ENCODE results near the gene RHBG.
"Not testable (repeated sequence)": the region's sequence is repeated elsewhere in the genome, so short reads cannot be mapped to it uniquely, and the experiment has no call there.

RHBG gene, protein sequence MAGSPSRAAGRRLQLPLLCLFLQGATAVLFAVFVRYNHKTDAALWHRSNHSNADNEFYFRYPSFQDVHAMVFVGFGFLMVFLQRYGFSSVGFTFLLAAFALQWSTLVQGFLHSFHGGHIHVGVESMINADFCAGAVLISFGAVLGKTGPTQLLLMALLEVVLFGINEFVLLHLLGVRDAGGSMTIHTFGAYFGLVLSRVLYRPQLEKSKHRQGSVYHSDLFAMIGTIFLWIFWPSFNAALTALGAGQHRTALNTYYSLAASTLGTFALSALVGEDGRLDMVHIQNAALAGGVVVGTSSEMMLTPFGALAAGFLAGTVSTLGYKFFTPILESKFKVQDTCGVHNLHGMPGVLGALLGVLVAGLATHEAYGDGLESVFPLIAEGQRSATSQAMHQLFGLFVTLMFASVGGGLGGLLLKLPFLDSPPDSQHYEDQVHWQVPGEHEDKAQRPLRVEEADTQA

DNA sequence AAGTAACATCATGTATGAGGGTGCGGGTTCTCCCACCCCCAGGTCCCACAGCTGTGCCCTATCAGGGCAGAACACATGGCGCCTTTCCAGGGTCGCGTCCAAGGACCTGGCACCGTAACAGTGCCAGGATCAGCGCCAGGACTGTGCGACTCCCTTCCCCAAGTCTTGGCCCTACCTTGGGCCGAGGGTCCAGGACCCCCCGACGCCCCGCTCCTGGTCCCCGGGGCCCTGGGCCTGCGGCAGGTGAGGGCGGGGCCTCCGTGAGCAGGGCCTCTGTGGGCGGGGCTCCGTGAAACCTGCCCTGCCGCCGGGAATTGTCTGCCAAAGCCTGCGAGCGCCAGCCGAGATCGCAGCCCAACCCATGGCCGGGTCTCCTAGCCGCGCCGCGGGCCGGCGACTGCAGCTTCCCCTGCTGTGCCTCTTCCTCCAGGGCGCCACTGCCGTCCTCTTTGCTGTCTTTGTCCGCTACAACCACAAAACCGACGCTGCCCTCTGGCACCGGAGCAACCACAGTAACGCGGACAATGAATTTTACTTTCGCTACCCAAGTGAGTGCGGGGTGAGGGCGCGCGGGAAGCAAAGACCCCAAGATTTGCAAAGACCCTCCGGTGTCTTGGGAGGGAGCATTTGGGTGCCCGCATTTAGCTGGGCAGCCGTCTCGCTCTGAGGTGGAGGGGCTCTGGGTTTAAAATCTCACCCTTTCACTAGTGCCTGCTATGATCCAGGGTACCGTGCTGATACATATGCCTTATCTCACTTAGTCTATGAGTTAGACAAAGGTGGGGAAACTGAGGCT, at the start of gene RHBG:
Gene RHBG, plus strand, starts transcription at position 323 of the 796 bp plus-strand sequence. Its CDS starts 39 bp downstream, at position 362.
- H3K27me3 ChIP-seq (ENCODE audit: low read depth, low read length), result peaks cover 10% of the 10 kb centered on the region
- no peak within 1 kb of the TSS for H3K27ac ChIP-seq (ENCODE audit: low read length)
- H3K4me1 ChIP-seq (ENCODE audit: control insufficient read depth in 1 of 2, insufficient read depth in 2 of 2, low read length in 2 of 2), result peaks cover 0 to 9% of the 10 kb centered on the region in 2 donors
- H3K4me3 ChIP-seq (ENCODE audit: low read depth in 1 of 2, low read length in 2 of 2), result peak within 1 kb of the TSS; percentile 46 to 49
- H3K9me3 ChIP-seq (ENCODE audit: control insufficient read depth in 1 of 2, low read length in 2 of 2), result no peaks in the 10 kb centered on the region
- no peaks in the 10 kb centered on the region for H3K36me3 ChIP-seq (ENCODE audit: control insufficient read depth in 1 of 2, insufficient read depth in 2 of 2, low read length in 2 of 2)

DNA sequence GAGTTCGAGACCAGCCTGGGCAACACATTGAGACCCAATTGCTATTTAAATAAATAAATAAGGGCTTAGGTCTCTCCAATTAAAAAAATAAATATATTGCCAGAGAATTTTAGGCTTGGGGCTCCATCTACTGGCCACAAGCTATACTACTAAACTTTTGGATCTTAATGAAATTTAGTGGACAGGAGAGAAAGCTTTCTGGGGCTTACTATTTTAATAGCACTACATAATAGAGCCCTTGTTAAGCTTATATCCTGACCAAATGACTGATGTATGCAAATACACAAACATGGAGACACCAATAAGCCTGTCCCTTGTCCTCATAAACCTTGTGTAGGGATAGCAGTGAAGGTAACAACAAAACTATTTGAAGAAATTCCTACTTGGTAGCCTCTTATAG, 49.3 kb upstream of the RHBG start:
- peaks cover 50 to 88% of the 10 kb centered on the region in 2 donors for H3K36me3 ChIP-seq (ENCODE audit: control insufficient read depth in 1 of 2, insufficient read depth in 2 of 2, low read length in 2 of 2)

DNA sequence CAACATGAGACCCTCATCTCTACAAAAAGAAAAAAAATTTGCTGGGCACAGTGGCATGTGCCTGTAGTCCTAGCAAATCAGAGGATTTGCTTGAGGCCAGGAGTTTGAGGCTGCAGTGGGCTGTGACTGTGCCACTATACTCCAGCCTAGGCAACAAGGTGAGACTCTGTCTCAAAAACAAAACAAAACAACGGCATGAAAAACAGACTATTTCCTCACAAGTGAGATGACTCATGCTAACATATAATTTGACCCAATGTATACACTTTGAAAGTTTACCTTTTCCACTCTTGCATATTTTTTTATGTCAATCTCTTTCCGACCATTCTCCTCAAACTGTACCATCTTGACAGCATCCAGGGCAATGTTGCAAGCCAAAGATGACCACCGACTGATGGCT, 48.5 kb upstream of the RHBG start:
- H3K27ac ChIP-seq (ENCODE audit: low read length), result no peak overlapping the region
- no peaks in the 10 kb centered on the region for H3K4me1 ChIP-seq (ENCODE audit: control insufficient read depth in 1 of 2, insufficient read depth in 2 of 2, low read length in 2 of 2)
- peaks cover 52 to 85% of the 10 kb centered on the region in 2 donors for H3K36me3 ChIP-seq (ENCODE audit: control insufficient read depth in 1 of 2, insufficient read depth in 2 of 2, low read length in 2 of 2)
- no peaks in the 10 kb centered on the region for H3K9me3 ChIP-seq (ENCODE audit: control insufficient read depth in 1 of 2, low read length in 2 of 2)
- no peak overlapping the region for H3K4me3 ChIP-seq (ENCODE audit: low read depth in 1 of 2, low read length in 2 of 2)
- H3K27me3 ChIP-seq (ENCODE audit: low read depth, low read length), result no peaks in the 10 kb centered on the region

More for the DNA sequence above, 49.3 kb upstream of the RHBG start:
- no peaks in the 10 kb centered on the region for H3K9me3 ChIP-seq (ENCODE audit: control insufficient read depth in 1 of 2, low read length in 2 of 2)
- no peak overlapping the region for H3K4me3 ChIP-seq (ENCODE audit: low read depth in 1 of 2, low read length in 2 of 2)
- H3K27me3 ChIP-seq (ENCODE audit: low read depth, low read length), result no peaks in the 10 kb centered on the region
- H3K27ac ChIP-seq (ENCODE audit: low read length), result no peak overlapping the region
- no peaks in the 10 kb centered on the region for H3K4me1 ChIP-seq (ENCODE audit: control insufficient read depth in 1 of 2, insufficient read depth in 2 of 2, low read length in 2 of 2)

DNA sequence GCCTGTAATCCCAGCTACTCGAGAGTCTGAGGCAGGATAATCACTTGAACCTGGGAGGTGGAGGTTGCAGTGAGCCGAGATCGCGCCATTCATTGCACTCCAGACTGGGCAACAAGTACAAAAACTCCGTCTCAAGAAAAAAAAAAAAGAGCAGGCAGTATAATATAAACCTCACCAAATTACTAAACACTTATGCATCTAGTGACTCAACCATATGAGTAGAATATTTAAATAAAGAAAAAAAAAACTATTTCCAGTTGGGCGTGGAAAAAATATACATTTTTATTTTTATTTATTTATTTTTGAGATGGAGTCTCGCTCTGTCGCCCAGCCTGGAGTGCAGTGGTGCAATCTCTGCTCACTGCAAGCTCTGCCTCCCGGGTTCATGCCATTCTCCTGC, 45.8 kb upstream of the RHBG start:
- peaks cover 40 to 65% of the 10 kb centered on the region in 2 donors for H3K36me3 ChIP-seq (ENCODE audit: control insufficient read depth in 1 of 2, insufficient read depth in 2 of 2, low read length in 2 of 2)
- not testable (repeated sequence) for H3K4me1 ChIP-seq (ENCODE audit: control insufficient read depth in 1 of 2, insufficient read depth in 2 of 2, low read length in 2 of 2); H3K4me3 ChIP-seq (ENCODE audit: low read depth in 1 of 2, low read length in 2 of 2); H3K27ac ChIP-seq (ENCODE audit: low read length); H3K9me3 ChIP-seq (ENCODE audit: control insufficient read depth in 1 of 2, low read length in 2 of 2); H3K27me3 ChIP-seq (ENCODE audit: low read depth, low read length)

DNA sequence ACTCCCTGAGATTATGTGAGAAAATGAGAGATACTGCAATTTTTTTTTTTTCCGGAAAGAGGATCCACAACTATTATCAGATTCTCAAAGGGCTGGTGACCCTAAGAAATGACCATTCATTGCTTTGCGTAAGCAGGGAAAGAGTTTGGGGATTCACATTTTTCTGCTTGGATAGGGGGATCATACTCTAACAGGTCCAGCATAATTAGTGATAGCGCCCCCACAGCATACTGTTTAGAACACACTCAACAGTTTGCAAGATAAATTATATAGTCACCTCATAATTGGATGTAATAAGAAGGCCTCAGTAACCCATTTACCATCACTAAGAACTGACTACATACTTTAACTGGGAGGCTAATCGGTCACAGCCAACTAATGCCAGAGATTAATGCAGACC, 32.8 kb upstream of the RHBG start:
- Histone ChIP-seq H3K36me3 (ENCODE audit: control insufficient read depth in 1 of 2, insufficient read depth in 2 of 2, low read length in 2 of 2) (peaks cover 23 to 35% of the 10 kb centered on the region in 2 donors), H3K27ac (ENCODE audit: low read length) (no peak overlapping the region), H3K9me3 (ENCODE audit: control insufficient read depth in 1 of 2, low read length in 2 of 2) (no peaks in the 10 kb centered on the region), H3K27me3 (ENCODE audit: low read depth, low read length) (no peaks in the 10 kb centered on the region), H3K4me3 (ENCODE audit: low read depth in 1 of 2, low read length in 2 of 2) (peak overlapping the region; percentile 97 to 99), H3K4me1 (ENCODE audit: control insufficient read depth in 1 of 2, insufficient read depth in 2 of 2, low read length in 2 of 2) (peaks cover 17 to 21% of the 10 kb centered on the region in 2 donors)

DNA sequence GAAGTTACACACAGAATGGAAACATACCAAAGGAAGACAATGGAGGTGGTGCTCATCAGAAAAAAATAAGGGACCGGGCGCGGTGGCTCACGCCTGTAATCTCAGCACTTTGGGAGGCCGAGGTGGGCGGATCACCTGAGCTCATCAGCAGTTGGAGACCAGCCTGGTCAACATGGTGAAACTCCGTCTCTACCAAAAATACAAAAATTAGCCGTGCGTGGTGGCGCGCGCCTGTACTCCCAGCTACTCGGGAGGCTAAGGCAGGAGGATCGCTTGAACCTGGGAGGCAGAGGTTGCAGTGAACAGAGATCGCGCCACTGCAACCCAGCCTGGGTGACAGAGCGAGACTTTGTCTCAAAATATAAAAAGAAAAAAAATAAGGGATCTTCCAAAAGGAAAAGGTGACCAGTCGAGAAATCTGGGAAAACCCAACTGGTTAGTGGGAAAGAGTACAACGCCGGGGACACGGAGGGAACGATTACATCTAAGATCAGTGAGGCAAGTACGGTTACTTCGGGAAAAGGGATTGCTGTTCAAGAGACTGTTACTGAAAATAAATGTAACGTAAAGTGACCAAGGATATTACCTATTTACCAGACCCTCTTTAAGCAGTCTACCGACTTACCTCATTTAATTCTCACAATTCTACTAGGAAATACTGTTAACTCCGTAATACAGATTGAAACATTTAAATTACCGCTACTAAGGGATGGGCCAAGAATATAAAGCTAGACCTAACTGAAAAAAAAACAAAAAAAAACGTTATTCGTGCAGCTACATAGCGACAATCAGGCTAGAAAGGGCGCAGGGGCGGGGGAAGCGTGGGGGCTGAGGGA, 31.7 kb upstream of the RHBG start:
- Histone ChIP-seq H3K36me3 (ENCODE audit: control insufficient read depth in 1 of 2, insufficient read depth in 2 of 2, low read length in 2 of 2) (peaks cover 23 to 29% of the 10 kb centered on the region in 2 donors), H3K27ac (ENCODE audit: low read length) (peak overlapping the region; percentile 87), H3K9me3 (ENCODE audit: control insufficient read depth in 1 of 2, low read length in 2 of 2) (no peaks in the 10 kb centered on the region), H3K4me3 (ENCODE audit: low read depth in 1 of 2, low read length in 2 of 2) (peak overlapping the region; percentile 97 to 99), H3K27me3 (ENCODE audit: low read depth, low read length) (no peaks in the 10 kb centered on the region), H3K4me1 (ENCODE audit: control insufficient read depth in 1 of 2, insufficient read depth in 2 of 2, low read length in 2 of 2) (peaks cover 17 to 21% of the 10 kb centered on the region in 2 donors)

DNA sequence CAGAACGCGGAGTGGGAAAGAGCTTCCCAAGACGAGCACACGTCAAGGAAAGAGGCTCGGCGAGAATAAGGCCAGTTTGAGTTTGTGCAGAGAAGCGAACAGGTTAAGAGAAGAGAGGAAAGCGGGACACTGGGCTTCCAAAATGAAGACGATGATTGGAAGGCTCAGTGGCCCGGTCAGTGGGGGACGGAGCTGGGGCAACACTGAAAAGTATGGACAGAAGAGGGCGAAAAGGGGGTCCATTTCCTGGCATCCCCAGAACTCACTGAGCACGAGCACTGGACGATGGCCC, 31.2 kb upstream of the RHBG start:
- Histone ChIP-seq H3K4me1 (ENCODE audit: control insufficient read depth in 1 of 2, insufficient read depth in 2 of 2, low read length in 2 of 2) (peaks cover 17 to 21% of the 10 kb centered on the region in 2 donors), H3K27ac (ENCODE audit: low read length) (peak overlapping the region; percentile 87), H3K27me3 (ENCODE audit: low read depth, low read length) (no peaks in the 10 kb centered on the region), H3K9me3 (ENCODE audit: control insufficient read depth in 1 of 2, low read length in 2 of 2) (no peaks in the 10 kb centered on the region), H3K36me3 (ENCODE audit: control insufficient read depth in 1 of 2, insufficient read depth in 2 of 2, low read length in 2 of 2) (peaks cover 19 to 23% of the 10 kb centered on the region in 2 donors), H3K4me3 (ENCODE audit: low read depth in 1 of 2, low read length in 2 of 2) (peak overlapping the region; percentile 97 to 99)

DNA sequence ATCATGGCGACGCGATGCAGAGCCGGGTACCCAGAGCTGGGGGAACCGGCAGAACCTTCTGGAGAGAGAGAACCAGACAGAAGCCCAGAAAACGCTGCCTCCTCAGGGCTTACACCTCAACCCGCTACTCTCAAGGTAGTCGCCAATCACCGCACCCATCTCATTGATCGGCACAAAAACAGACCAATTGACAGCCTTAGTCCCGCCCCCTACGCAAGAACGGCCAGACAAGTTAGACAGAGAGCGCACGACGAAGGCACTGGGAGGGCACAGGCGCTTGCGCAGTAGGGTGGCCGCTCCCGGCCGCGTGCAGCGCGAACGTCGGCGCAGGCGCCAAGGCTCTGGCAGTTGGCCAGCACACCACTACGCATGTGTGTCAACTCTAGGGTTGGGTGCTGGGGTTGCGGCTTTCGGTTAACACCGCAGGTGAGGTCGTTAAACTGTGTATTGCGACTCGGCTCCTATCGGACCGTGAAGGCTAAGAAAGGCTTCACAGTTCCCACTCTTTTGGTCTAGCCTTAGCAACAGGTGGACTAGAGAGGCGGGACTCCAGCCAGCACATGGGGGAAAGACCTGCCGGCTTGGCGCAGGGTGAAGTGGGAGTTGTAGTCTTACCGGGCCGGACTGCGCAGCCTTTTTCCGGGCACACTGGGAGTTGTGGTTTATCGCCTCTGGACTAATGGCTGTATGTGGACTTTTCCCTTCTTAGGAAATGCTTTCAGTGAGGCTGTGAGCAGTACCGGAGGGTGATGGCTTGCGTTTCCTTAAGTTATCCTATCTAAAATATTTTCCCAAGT, 30.6 kb upstream of the RHBG start, which contains the start of the genes CCT3 and TSACC:
Gene CCT3, minus strand, starts transcription at position 113 of the 797 bp plus-strand sequence. Its CDS starts 108 bp downstream, at position 5.
Gene TSACC, plus strand, starts transcription at position 347 of the 797 bp plus-strand sequence. CDS start 1,232 bp downstream, outside the sequence.
- Histone ChIP-seq H3K27ac (ENCODE audit: low read length) (peak within 1 kb of the TSS; percentile 87), H3K4me1 (ENCODE audit: control insufficient read depth in 1 of 2, insufficient read depth in 2 of 2, low read length in 2 of 2) (peaks cover 17 to 21% of the 10 kb centered on the region in 2 donors), H3K27me3 (ENCODE audit: low read depth, low read length) (no peaks in the 10 kb centered on the region), H3K36me3 (ENCODE audit: control insufficient read depth in 1 of 2, insufficient read depth in 2 of 2, low read length in 2 of 2) (peaks cover 16 to 18% of the 10 kb centered on the region in 2 donors), H3K4me3 (ENCODE audit: low read depth in 1 of 2, low read length in 2 of 2) (peak within 1 kb of the TSS; percentile 97 to 99), H3K9me3 (ENCODE audit: control insufficient read depth in 1 of 2, low read length in 2 of 2) (no peaks in the 10 kb centered on the region)

DNA sequence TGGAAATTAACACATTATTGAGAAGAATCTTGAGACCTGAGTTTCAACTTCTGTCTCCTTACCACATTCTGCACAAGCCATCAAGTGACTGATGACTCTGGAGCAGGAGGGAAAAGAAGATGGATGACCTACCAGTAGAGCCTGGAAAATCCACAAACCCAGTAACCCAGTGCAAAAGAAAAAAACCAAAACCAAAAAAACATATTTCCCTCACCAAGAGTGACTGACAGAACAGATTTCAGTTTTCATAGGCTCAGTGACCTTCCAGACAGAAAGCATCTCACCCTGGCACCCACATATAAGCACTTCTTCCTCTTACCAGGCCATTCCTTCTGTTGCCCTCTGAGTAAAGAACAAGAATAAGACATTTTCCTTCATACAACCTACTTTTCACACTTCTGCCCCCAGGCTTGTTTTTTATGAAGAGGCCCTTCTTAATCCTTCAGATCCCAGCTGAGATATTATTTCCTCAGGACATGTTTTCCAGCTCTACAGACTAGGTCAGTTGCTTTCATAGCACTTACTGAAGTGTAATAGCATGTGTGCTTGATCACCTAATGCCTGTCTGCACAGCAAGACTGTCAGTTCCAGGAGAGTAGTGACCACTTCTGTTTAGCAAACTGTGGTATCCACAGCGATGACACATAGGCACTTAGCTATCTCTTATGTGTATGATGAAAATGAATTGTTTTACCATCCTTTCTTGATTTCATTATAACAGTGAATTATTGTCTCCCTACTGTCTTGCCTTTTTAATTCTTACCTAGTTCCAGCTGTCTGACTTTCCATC, 26.6 kb upstream of the RHBG start:
- Histone ChIP-seq H3K4me1 (ENCODE audit: control insufficient read depth in 1 of 2, insufficient read depth in 2 of 2, low read length in 2 of 2) (peaks cover under 1 to 3% of the 10 kb centered on the region in 2 donors), H3K9me3 (ENCODE audit: control insufficient read depth in 1 of 2, low read length in 2 of 2) (no peaks in the 10 kb centered on the region), H3K27ac (ENCODE audit: low read length) (no peak overlapping the region), H3K4me3 (ENCODE audit: low read depth in 1 of 2, low read length in 2 of 2) (no peak overlapping the region), H3K27me3 (ENCODE audit: low read depth, low read length) (no peaks in the 10 kb centered on the region), H3K36me3 (ENCODE audit: control insufficient read depth in 1 of 2, insufficient read depth in 2 of 2, low read length in 2 of 2) (no peaks in the 10 kb centered on the region)

DNA sequence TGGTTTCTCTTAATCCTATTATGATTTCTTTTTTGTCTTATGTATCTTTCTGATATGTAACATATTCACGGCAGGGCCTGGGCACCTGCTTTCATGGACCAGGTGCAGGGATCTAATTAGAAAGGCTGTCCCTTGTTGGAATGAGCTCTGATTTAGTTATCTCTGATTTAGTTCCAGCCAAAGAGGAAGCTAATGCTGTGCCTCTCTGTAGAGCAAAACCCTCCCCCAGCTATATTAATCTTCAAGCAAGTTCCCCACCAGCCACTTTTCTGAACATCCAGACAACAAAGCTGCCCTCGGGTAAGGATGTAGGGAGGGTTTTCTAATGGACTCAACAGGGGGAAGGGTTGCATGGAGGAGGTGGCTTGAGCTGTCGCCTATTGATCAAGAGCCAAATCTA, 24.6 kb upstream of the RHBG start:
- no peaks in the 10 kb centered on the region for H3K27me3 ChIP-seq (ENCODE audit: low read depth, low read length)
- no peaks in the 10 kb centered on the region for H3K36me3 ChIP-seq (ENCODE audit: control insufficient read depth in 1 of 2, insufficient read depth in 2 of 2, low read length in 2 of 2)
- H3K4me1 ChIP-seq (ENCODE audit: control insufficient read depth in 1 of 2, insufficient read depth in 2 of 2, low read length in 2 of 2), result no peaks in the 10 kb centered on the region
- no peaks in the 10 kb centered on the region for H3K9me3 ChIP-seq (ENCODE audit: control insufficient read depth in 1 of 2, low read length in 2 of 2)
- no peak overlapping the region for H3K4me3 ChIP-seq (ENCODE audit: low read depth in 1 of 2, low read length in 2 of 2)
- no peak overlapping the region for H3K27ac ChIP-seq (ENCODE audit: low read length)

All from muscle layer of duodenum (tissue), 2 donors.